GM12873 (cell line): ENCODE data around the gene GAA.

Source experiments
- TF ChIP-seq, protein P1 (sequence below): IDR thresholded peaks from 2 replicates; pipeline ENCODE4 v1.5.1; 2012; ENCODE audit warnings: low read depth, mild to moderate bottlenecking, moderate library complexity, low read length, control low read depth; ENCODE audit not compliant: insufficient read depth; ENCODE audit errors: missing control alignments

Gene GAA

DNA sequence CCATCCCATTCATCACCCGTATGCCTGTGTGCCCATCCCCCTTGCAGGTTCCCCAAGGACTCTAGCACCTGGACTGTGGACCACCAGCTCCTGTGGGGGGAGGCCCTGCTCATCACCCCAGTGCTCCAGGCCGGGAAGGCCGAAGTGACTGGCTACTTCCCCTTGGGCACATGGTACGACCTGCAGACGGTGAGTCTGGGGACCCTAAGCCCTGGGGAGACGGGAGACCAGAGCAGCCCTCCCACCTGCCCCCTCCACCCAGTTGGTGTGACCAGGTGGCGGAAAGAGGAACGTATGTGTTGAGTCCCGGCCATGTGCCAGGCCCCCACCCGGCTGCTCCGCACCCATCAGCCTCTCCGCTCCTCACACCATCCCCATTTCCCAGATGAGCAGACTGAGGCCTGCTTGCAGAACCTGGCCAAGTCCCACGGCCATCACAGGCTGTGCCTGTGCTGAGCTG is 15.6 kb downstream of the GAA start:
- TF ChIP-seq, protein P1, sequence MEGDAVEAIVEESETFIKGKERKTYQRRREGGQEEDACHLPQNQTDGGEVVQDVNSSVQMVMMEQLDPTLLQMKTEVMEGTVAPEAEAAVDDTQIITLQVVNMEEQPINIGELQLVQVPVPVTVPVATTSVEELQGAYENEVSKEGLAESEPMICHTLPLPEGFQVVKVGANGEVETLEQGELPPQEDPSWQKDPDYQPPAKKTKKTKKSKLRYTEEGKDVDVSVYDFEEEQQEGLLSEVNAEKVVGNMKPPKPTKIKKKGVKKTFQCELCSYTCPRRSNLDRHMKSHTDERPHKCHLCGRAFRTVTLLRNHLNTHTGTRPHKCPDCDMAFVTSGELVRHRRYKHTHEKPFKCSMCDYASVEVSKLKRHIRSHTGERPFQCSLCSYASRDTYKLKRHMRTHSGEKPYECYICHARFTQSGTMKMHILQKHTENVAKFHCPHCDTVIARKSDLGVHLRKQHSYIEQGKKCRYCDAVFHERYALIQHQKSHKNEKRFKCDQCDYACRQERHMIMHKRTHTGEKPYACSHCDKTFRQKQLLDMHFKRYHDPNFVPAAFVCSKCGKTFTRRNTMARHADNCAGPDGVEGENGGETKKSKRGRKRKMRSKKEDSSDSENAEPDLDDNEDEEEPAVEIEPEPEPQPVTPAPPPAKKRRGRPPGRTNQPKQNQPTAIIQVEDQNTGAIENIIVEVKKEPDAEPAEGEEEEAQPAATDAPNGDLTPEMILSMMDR = no peak

DNA sequence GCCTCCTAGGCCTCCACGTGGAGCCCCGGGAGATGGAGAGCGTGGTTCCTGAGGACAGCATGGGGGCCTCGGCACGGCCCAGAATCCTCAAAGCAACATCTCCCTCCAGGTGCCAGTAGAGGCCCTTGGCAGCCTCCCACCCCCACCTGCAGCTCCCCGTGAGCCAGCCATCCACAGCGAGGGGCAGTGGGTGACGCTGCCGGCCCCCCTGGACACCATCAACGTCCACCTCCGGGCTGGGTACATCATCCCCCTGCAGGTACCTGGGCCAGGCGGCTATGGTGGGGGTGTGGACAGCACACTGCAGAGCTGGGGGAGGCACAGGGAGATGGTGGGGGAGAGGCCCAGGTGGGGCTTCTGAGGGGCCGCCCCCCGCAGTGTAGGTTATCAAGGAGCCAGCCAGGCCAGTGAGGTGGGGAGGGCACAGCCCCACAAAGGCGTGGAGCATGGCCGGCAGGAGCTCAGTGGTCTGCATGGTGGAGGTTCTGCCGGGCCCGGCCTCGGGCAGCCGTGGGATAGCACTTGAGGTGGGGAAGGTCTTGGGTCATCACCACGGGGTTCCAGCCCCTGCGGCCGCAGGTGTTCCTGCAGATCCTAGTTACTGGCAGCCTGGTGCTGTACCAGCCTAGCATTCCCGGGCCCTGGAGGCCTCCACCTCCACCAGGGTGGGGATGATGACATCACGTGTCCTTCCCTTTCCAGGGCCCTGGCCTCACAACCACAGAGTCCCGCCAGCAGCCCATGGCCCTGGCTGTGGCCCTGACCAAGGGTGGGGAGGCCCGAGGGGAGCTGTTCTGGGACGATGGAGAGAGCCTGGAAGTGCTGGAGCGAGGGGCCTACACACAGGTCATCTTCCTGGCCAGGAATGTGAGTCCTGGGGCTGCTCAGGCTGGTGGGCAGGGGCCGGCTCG is 16.4 kb downstream of the GAA start:
- TF ChIP-seq, protein P1 = no peak

DNA sequence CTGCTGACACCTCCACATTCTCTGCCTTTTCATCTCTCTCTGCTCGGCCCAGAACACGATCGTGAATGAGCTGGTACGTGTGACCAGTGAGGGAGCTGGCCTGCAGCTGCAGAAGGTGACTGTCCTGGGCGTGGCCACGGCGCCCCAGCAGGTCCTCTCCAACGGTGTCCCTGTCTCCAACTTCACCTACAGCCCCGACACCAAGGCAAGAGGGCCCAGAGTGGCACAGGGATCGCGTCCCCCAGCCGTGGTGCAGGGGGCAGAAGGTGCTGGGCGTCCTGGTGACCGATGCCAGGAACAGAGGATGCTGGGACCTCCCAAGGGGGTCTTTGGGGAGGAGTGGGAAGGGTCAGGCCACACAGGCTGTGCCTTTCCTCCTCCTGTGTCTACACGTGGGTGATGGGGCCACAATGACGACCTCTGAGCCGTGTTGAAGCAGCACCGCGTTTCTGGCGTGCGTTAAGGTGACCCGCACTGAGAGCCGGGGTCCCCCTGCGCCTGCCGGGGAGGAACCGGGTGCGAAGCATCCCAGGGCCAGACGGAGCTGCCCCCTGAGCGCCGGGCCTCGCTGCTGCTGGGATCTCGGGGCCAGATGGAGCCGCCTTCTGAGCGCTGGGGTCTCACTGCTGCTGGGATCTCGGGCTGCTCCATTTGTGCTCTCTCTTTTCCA is 17.4 kb downstream of the GAA start:
- TF ChIP-seq, protein P1 = no peak

DNA sequence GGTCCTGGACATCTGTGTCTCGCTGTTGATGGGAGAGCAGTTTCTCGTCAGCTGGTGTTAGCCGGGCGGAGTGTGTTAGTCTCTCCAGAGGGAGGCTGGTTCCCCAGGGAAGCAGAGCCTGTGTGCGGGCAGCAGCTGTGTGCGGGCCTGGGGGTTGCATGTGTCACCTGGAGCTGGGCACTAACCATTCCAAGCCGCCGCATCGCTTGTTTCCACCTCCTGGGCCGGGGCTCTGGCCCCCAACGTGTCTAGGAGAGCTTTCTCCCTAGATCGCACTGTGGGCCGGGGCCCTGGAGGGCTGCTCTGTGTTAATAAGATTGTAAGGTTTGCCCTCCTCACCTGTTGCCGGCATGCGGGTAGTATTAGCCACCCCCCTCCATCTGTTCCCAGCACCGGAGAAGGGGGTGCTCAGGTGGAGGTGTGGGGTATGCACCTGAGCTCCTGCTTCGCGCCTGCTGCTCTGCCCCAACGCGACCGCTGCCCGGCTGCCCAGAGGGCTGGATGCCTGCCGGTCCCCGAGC is 17.9 kb downstream of the GAA start:
- TF ChIP-seq, protein P1 = no peak

DNA sequence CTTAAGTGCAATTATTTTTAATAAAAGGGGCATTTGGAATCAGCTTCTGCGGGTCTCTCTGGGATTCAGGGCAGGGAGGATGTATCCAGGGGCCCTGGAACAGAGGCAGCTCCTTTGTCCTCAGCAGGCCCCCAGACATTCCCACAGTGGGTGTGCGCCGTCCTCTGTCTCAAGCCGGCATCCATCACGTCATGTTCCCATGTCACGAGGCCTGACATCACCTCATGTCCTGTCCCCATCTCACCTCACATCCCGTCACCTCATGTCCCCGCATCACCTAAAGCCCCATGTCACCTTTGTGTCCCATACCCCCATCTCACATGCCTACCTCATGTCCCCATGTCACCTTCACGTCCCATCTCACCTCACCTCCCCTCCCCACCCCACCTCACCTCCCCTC is 18.5 kb downstream of the GAA start:
- TF ChIP-seq, protein P1 = no peak

DNA sequence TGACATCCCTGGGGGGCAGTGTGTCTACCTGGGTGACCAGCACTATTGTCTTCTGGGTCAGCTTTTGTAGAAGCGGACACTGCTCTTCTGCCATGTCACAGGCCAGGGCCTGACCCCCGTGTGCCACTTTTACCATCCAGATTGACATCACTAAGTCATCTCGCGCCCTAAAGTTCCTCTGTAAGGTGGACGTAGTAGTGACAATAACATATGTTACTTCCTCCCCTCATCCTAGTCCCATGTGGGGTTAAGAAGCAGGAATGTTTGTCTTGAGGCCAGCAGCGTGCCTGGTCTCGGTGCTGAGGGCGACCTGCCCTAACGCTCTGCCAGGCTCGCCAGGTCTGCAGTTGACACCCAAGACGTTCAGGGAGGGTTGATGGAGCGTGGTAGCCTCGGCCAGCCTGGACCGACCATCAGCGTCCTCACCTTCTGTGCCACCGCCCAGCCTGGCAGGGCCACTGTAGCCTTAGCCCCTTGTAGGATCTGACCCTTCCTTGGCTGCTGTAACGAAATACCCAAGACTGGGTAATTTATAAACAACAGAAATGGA is 20.7 kb downstream of the GAA start:
- TF ChIP-seq, protein P1 = no peak
